ELF-1 (cell line): Measurements from ENCODE around the gene CNTNAP3.
"Not testable (repeated sequence)": the region's sequence is repeated elsewhere in the genome, so short reads cannot be mapped to it uniquely, and the experiment has no call there.

Source experiments
- DNase-seq: peaks from one replicate; pipeline ENCODE4 v3.0.0-alpha.2; 2016; ENCODE audit warnings: low read depth, low spot score

Gene CNTNAP3

DNA sequence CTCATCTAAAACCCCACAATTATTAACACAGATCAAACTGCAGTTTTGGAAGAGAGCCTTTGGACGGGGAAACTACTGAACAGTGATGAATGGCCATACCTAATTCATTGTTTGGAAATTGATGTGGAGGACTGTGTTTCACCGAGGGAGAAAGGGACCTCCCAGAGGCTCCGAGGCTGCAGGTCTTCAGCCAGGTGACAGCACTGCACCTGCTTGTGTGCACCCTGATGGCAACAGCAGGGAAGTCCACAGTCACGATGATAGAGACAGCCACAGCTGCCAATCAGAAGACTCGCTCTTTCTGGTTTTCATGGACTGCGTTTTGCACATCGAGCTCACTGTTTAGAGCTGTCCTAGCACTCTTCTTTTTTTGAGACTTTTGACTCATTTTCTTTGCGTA is 214.4 kb downstream of the CNTNAP3 start:
- not testable (repeated sequence) for DNase-seq

DNA sequence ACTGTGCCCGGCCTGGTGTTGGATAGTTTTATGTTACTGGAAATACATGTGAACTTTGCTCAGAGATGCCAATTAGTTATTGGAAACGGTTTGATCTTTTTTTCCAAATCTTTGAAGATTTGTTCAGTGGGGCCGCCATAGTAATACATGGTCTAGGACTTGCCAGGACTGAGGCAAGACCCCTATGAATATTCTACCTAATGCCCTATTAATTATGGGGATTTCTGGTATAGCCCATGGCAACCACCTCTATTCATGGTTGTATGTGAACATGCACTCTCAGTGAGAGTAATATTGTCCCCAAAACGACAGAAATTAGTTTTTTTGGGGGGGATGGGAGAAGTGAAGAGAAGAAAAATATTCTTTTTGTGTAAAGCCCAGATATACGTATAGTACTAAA is 220.3 kb downstream of the CNTNAP3 start:
- not testable (repeated sequence) for DNase-seq

DNA sequence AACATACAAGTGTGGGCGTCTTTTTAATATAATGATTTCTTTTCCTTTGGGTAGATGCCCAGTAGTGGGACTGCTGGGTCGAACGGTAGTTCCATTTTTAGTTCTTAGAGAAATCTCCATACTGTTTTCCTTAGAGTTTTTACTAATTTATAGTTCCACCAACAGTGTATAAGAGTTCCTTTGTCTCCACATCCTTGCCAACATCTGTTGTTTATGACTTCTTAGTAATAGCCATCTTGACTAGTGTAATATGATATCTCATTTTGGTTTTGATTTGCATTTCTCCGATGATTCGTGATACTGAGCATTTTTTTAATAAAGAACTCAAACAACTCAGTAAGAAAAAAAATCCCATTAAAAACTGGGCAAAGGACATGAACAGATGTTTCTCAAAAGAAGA is 225.0 kb downstream of the CNTNAP3 start:
- DNase-seq: not testable (repeated sequence)

DNA sequence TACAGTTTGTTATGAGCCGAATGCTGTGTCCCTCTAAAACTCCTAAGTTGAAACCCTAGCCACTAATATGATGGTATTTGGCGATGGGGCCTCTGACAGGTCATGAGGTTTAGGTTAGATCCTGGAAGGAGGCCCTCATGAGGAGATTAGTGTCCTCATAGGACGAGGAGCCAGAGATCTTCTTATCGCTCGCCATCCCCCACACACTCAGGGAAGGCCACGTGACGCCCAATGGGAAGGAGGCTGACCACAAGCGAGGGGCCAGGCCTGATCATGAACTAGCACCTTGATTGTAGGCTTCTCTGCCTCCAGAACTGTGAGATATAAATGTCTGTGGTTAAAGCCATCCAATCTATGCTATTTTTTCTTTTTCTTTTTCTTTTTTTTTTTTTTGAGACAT is 233.5 kb downstream of the CNTNAP3 start:
- DNase-seq: not testable (repeated sequence)

DNA sequence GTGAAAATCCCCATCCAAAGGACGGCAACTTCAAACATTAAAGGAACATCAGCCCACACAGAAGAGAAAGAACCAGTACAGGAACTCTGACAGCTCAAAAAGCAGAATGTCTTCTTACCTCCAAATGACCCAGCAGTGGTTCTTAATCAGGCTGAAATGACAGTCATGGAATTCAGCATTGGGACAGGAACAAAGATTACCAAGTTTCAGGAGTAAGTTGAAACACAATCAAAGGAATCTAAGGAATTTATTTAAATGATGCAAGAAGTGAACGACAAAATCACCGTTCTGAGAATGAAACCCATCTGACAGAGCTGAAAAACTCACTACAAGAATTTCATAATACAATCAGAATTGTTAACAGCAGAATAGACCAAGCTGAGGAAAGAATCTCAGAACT is 241.1 kb downstream of the CNTNAP3 start:
- not testable (repeated sequence) for DNase-seq

DNA sequence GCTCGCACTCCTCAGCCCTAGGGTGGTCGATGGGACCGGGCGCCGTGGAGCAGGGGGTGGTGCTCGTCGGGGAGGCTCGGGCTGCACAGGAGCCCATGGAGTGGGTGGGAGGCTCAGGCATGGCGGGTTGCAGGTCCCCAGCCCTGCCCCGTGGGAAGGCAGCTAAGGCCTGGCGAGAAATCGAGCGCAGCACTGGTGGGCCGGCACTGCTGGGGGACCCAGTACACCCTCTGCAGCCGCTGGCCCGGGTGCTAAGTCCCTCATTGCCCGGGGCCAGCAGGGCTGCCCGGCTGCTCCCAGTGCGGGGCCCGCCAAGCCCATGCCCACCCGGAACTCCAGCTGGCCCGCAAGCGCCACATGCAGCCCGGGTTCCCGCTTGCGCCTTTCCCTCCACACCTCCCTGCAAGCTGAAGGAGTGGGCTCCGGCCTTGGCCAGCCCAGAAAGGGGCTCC is 245.6 kb downstream of the CNTNAP3 start:
- not testable (repeated sequence) for DNase-seq

DNA sequence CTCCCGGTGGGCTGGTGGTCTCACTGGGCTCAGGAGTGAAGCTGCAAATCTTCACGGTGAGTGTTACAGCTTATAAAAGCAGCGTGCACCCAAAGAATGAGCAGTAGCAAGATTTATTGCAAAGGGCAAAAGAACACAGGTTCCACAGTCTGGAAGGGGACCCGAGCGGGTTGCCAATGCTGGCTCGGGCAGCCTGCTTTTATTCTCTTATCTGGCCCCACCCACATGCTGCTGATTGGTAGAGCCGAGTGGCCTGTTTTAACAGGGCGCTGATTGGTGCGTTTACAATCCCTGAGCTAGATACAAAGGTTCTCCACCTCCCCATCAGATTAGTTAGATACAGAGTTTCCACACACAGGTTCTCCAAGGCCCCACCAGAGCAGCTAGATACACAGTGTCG is 246.2 kb downstream of the CNTNAP3 start:
- not testable (repeated sequence) for DNase-seq

DNA sequence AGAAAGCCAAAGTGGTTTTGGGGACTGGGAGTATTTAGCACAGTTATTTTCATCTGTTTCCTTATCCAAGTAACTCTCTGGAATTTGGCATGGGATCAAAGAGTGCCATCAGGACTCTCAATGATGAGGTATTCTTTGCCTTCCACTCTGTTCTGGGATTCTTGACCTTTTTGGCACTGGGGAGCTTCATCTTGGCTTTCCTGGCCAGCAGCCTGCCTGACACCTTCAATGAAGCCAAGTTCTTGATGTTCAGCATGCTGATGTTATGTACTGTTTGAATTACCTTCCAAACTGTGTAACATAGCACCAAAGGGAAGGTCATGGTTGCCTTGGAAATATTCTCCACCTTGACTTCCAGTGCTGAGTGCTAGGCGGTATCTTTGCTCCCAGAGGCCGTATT is 248.8 kb downstream of the CNTNAP3 start:
- not testable (repeated sequence) for DNase-seq

DNA sequence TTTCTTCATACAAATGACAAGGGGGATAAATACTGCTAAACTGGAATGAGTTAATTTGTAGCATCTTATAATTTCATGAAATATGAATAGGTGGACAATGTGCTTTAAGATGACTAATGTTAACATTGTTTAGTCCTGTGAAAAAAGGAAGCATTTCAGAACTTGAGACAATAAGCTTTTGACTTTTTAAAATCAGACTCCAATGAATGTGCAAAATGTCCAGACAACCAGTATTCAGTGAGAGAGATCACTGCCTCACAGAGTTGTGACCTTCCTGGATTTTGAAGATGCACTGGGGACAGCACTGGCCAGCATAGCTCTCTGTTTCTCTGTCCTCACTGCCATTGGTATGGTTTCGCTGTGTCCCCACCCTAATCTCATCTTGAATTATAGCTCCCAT is 249.7 kb downstream of the CNTNAP3 start:
- DNase-seq: not testable (repeated sequence)

DNA sequence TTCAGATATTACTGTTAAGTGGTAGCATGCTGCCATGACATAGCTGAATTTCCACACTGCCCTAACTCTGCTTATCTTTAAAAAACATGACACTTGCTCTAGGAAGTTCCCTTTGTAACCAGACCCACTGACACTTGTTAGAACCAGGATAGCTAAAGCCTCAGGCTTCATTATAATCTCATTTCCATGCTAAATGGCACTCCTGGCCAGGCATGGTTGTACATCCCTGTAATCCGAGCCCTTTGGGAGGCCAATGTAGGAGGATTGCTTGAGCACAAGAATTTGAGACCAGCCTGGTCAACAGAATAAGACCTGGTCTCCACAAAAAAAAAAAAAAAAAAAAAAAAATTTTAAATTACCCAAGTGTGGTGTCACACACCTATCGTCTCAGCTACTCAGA is 254.1 kb downstream of the CNTNAP3 start:
- not testable (repeated sequence) for DNase-seq

DNA sequence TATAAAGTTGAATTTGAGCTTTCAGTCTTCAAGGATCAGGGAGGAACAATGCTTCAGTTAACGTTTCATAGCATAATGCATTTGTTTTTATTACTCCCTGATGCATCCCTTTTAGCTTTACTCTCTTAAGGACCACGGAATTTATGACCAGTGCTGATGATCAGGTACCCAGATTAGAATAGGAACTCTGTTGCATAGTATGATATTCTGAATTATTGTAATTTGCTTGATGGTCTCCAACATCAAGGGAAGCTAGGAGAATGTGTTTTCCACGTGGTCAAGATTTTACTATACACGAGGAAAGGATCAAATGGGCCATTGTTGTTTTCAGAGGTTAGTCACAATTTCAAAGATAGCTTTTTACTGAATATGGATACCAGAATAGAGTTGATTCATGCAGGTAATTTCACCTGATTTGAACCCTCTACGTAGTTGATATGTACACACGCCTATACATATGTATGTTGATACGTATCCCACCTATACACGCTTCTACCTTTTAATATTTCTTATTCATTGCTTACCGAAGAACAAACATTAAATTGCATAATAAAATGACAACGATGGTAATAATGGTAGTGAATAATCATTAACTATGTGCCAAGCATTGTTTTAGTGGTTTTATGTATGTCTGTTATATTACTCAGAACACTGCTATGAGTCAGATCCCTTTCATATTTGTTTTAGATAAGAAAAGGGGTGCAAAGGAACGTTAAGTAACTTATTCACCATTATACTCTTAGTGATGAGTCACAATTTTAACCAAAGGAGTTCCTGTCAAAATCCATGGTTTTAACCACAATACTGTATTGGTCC is 257.6 kb downstream of the CNTNAP3 start:
- not testable (repeated sequence) for DNase-seq

DNA sequence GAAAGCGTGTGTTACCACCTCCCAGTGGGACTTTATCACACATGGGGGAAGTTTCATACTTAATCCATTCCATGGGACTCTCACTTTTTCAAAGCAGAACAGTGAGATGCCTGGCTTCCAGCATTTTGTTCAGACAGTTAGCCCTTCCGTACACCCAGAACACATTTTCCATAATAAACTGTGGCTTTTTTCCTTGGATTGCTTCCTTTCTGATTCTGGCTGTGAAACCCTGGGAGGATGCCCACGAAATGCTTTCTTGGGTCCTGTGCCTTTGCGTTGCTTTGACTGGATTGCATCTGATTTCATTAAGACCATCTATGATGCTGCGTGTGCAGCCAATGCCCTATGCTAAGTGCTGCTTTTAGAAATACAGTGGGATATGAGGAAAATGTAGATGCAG is 259.1 kb downstream of the CNTNAP3 start:
- not testable (repeated sequence) for DNase-seq

DNA sequence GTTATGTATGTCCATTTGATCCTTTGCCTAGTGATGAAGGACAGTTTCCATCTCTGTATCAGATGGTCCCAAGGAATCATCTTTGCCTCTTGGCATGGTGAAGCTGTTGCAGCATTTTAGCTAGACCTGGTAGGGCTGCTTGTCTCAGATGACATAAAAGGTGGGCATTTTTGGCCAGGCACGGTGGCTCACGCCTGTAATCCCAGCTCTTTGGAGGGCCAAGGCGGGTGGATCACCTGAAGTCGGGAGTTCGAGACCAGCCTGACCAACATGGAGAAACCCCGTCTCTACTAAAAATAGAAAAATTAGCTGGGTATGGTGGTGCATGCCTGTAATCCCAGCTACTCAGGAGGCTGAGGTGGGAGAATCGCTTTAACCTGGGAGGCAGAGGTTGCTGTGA is 259.8 kb downstream of the CNTNAP3 start:
- DNase-seq: not testable (repeated sequence)

DNA sequence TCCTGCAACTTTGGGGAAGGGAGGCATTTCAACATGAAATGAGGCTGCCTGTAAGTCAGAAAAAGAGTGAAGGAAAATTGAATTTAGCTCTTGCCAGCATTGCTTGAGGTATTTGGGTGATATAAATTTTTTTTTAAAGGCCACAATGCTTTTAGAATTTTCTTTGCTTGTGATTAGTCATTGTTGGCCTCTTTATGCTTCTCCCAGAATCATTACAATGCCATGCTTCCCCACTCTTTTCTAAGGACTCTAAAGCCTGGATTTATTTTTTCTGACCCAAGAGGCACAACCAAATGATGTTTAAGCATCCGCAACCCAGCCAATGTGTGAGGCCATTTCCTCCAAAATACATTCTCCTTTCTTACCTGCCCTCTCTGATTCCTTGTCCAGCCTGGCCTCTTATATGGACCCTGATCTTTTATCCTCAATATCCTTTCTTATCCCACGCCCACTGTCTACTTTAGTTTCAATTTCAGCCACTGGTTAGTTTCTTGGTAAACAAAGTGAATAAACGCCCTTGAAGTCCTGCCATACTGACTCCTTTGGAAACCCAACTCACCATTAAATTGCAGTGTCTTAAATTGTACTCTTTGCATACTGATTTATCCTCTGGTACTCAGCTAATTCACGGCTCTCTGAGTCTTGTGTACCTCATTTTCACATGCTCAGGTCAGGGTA is 261.9 kb downstream of the CNTNAP3 start:
- DNase-seq: not testable (repeated sequence)
